Heart left ventricle (tissue), 13 donors: Measurements from ENCODE around the gene IFT57.

ENCODE experiments used
- CTCF ChIP-seq, 12 donors: fragments of 200-600 bp; sonication (generic) in 4 of 12; IDR thresholded peaks; one replicate each; pipeline versions ENCODE4 v1.5.0 to v1.8.0; 2018 to 2022; ENCODE audit warnings: antibody characterized with exemption in 12 of 12, mild to moderate bottlenecking in 5 of 12
- POLR2A ChIP-seq, 2 donors: fragments of 450-650 bp; IDR thresholded peaks; one replicate each; pipeline ENCODE4 v1.6.1; 2017; ENCODE audit warnings: antibody characterized with exemption in 2 of 2, mild to moderate bottlenecking in 2 of 2, moderate library complexity in 2 of 2
- donor health status: ischemic (EF 13 %, LVEDD 7.1; RV severe dilation, severe dysfunction).
- donor health status: DM: no; HTN: yes; CAD: no.
- donor health status: DM: no; HTN: no; CAD: no.
- donor health status: ischemic (EF 25% LVEDD 6.9; RV normal size, moderate dysfunction).
- donor health status: ischemic (EF 25% LVEDD 5.7; RV mildly dilated, moderate dysfunction).
- donor health status: ischemic (EF 35%, LVEDD 5.7; RV mildly dilated, moderate dysfunction).
- donor health status: nonischemic (EF 11% LVEDD 7.7; RV severe dilation, severe dysfunction).
- donor health status: DM: yes; HTN: yes; CAD: no.
- donor health status: PGD.
- donor health status: ischemic (EF 29% LVEDD 5.4; RV normal size, mild dysfunction).
- donor health status: nonischemic (EF 23%, LVEDD 6.1; RV moderate dilation, normal function).

GRCh38 chr3:108243243-108243642 lies 21.0 kb upstream of the IFT57 start:
- TF ChIP-seq CTCF (IDR thresholded peaks at IDR 0.05) (no peak), POLR2A (IDR thresholded peaks at IDR 0.05) (no peak)
